ENCODE results near the gene KCTD10.
"Not testable (repeated sequence)": the region's sequence is repeated elsewhere in the genome, so short reads cannot be mapped to it uniquely, and the experiment has no call there.

The KCTD10 gene

GRCh38 chr12:109473526-109474270, 3.4 kb downstream of the KCTD10 start:
- not testable (repeated sequence) for DNase-seq (ENCODE audit: low read depth in 2 of 2)

- DNase-seq (ENCODE audit: low read depth in 2 of 2): no peak
Measured at GRCh38 chr12:109473006-109473405, 4.1 kb downstream of the KCTD10 start.

GRCh38 chr12:109469517-109469916, 7.6 kb downstream of the KCTD10 start:
- DNase-seq (ENCODE audit: low read depth in 2 of 2): no peak

GRCh38 chr12:109467978-109468676, 9.0 kb downstream of the KCTD10 start:
- DNase-seq (ENCODE audit: low read depth in 2 of 2): no peak

- DNase-seq (ENCODE audit: low read depth in 2 of 2): no peak
Measured at GRCh38 chr12:109466821-109467220, 10.3 kb downstream of the KCTD10 start.

- DNase-seq (ENCODE audit: low read depth in 2 of 2): no peak
Measured at GRCh38 chr12:109466305-109466704, 10.8 kb downstream of the KCTD10 start.

- no peak for DNase-seq (ENCODE audit: low read depth in 2 of 2)
Measured at GRCh38 chr12:109464642-109465351, 12.3 kb downstream of the KCTD10 start.

- DNase-seq (ENCODE audit: low read depth in 2 of 2): no peak
Measured at GRCh38 chr12:109463756-109464155, 13.3 kb downstream of the KCTD10 start.

GRCh38 chr12:109462868-109463692, 14.0 kb downstream of the KCTD10 start:
- DNase-seq (ENCODE audit: low read depth in 2 of 2): no peak

GRCh38 chr12:109461846-109462756, 15.0 kb downstream of the KCTD10 start:
- no peak for DNase-seq (ENCODE audit: low read depth in 2 of 2)

GRCh38 chr12:109461049-109461845, 15.9 kb downstream of the KCTD10 start:
- no peak for DNase-seq (ENCODE audit: low read depth in 2 of 2)

- no peak for DNase-seq (ENCODE audit: low read depth in 2 of 2)
Measured at GRCh38 chr12:109460538-109460937, 16.6 kb downstream of the KCTD10 start.

- no peak for DNase-seq (ENCODE audit: low read depth in 2 of 2)
Measured at GRCh38 chr12:109459247-109459646, 17.9 kb downstream of the KCTD10 start.

- DNase-seq (ENCODE audit: low read depth in 2 of 2): no peak
Measured at GRCh38 chr12:109458771-109459208, 18.3 kb downstream of the KCTD10 start.

GRCh38 chr12:109458086-109458485, 19.0 kb downstream of the KCTD10 start:
- DNase-seq (ENCODE audit: low read depth in 2 of 2): no peak

- no peak for DNase-seq (ENCODE audit: low read depth in 2 of 2)
Measured at GRCh38 chr12:109455706-109456105, 21.4 kb downstream of the KCTD10 start.

- no peak for DNase-seq (ENCODE audit: low read depth in 2 of 2)
Measured at GRCh38 chr12:109452489-109452888, 24.6 kb downstream of the KCTD10 start.

- no peak for DNase-seq (ENCODE audit: low read depth in 2 of 2)
Measured at GRCh38 chr12:109451400-109451799, 25.7 kb downstream of the KCTD10 start.

- no peak for DNase-seq (ENCODE audit: low read depth in 2 of 2)
Measured at GRCh38 chr12:109450980-109451379, 26.1 kb downstream of the KCTD10 start.

All from stimulated activated CD4-positive, alpha-beta T cell treated with anti-CD3 and anti-CD28 coated beads, Interleukin-4, amount 100 ng/mL, for 48 hours (primary cell).